A549 (cell line): Measurements from ENCODE around the gene UBAC2.

Experiments
- HOXA7 ChIP-seq: fragments of 250-450 bp; sonication (Bioruptor Pico); IDR thresholded peaks from 2 replicates; pipeline ENCODE4 v1.5.0; 2020; ENCODE audit warnings: mild to moderate bottlenecking, moderate library complexity
- MAZ ChIP-seq: fragments of 150-350 bp; IDR thresholded peaks from 2 replicates; pipeline ENCODE4 v1.6.1; 2014; ENCODE audit warnings: antibody characterized with exemption, low read depth, low read length, borderline replicate concordance
- MYC ChIP-seq: IDR thresholded peaks from 2 replicates; pipeline ENCODE4 v1.6.1; 2012; ENCODE audit warnings: mild to moderate bottlenecking, inconsistent platforms, low read length, improper control_type of control experiment, borderline replicate concordance
- PBX3 ChIP-seq: IDR thresholded peaks from 2 replicates; pipeline ENCODE4 v1.6.1; 2012
- RNF2 ChIP-seq: fragments of 200-600 bp; sonication (generic); IDR thresholded peaks from 2 replicates; pipeline ENCODE4 v1.6.1; 2016; ENCODE audit warnings: low read depth, mild to moderate bottlenecking, antibody characterized with exemption, moderate library complexity, borderline replicate concordance
- TF ChIP-seq, protein P1 (sequence below): fragments of >200 bp; sonication (Bioruptor Twin); formaldehyde crosslinking; IDR thresholded peaks from 3 replicates; pipeline ENCODE4 v1.5.1; 2016

DNA sequence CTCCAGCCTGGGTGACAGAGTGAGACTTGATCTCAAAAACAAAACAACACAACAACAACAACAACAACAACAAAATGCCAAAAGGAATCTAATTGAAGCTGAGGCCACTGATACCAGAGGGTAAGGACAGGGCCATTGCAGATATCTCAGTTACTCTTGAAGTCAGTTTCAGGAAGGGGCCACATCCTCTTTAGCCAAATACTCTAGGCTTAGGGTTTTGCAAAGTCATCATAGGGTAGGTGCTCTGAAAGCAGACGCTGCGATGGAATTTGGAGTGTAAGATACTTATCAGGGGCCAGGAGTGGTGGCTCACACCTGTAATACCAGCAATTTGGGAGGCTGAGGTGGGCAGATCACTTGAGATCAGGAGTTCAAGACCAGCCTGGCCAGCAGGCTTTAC lies 46.6 kb upstream of the UBAC2 start:
- TF ChIP-seq, protein P1, sequence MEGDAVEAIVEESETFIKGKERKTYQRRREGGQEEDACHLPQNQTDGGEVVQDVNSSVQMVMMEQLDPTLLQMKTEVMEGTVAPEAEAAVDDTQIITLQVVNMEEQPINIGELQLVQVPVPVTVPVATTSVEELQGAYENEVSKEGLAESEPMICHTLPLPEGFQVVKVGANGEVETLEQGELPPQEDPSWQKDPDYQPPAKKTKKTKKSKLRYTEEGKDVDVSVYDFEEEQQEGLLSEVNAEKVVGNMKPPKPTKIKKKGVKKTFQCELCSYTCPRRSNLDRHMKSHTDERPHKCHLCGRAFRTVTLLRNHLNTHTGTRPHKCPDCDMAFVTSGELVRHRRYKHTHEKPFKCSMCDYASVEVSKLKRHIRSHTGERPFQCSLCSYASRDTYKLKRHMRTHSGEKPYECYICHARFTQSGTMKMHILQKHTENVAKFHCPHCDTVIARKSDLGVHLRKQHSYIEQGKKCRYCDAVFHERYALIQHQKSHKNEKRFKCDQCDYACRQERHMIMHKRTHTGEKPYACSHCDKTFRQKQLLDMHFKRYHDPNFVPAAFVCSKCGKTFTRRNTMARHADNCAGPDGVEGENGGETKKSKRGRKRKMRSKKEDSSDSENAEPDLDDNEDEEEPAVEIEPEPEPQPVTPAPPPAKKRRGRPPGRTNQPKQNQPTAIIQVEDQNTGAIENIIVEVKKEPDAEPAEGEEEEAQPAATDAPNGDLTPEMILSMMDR, result no peak
- TF ChIP-seq MAZ (no peak), RNF2 (no peak), MYC (no peak), PBX3 (no peak), HOXA7 (CRISPR knock-in tag) (no peak)
